SK-N-SH treated with all-trans-retinoic acid at 6 μM for 48 hours (cell line): ENCODE data around the gene CNTN4.

ENCODE experiments used
- ARNTL ChIP-seq: fragments of 450-650 bp; formaldehyde crosslinking; IDR thresholded peaks from 2 replicates; pipeline ENCODE4 v1.5.0; 2020; ENCODE audit warnings: low read depth, mild to moderate bottlenecking, moderate library complexity, borderline replicate concordance
- BACH2 ChIP-seq: fragments of 250-450 bp; sonication (Bioruptor Pico); IDR thresholded peaks from 2 replicates; pipeline ENCODE4 v1.9.0; 2021; ENCODE audit warnings: mild to moderate bottlenecking, borderline replicate concordance
- CREB5 ChIP-seq: fragments of 250-450 bp; sonication (Bioruptor Pico); IDR thresholded peaks from 2 replicates; pipeline ENCODE4 v1.5.1; 2020; ENCODE audit warnings: low read depth, mild to moderate bottlenecking, moderate library complexity
- CSRNP3 ChIP-seq: fragments of 250-450 bp; sonication (Bioruptor Pico); IDR thresholded peaks from 2 replicates; pipeline ENCODE4 v1.5.1; 2021; ENCODE audit warnings: mild to moderate bottlenecking, moderate library complexity
- ESRRG ChIP-seq: fragments of 250-450 bp; sonication (Bioruptor Pico); IDR thresholded peaks from 2 replicates; pipeline ENCODE4 v1.6.1; 2021; ENCODE audit warnings: mild to moderate bottlenecking
- GLIS3 ChIP-seq: fragments of 250-450 bp; sonication (Bioruptor Pico); IDR thresholded peaks from 2 replicates; pipeline ENCODE4 v1.5.0; 2020; ENCODE audit warnings: mild to moderate bottlenecking, moderate library complexity
- PATZ1 ChIP-seq: fragments of 250-450 bp; sonication (Bioruptor Pico); IDR thresholded peaks from 2 replicates; pipeline ENCODE4 v1.8.0; 2020; ENCODE audit warnings: mild to moderate bottlenecking, moderate library complexity, borderline replicate concordance
- POU6F1 ChIP-seq: fragments of 250-450 bp; sonication (Bioruptor Pico); IDR thresholded peaks from 2 replicates; pipeline ENCODE4 v1.8.0; 2021; ENCODE audit warnings: low read depth, mild to moderate bottlenecking, moderate library complexity, borderline replicate concordance
- TOX ChIP-seq: fragments of 250-450 bp; sonication (Bioruptor Pico); IDR thresholded peaks from 2 replicates; pipeline ENCODE4 v1.8.0; 2021; ENCODE audit warnings: mild to moderate bottlenecking, moderate library complexity, borderline replicate concordance
- ZC3H10 ChIP-seq: fragments of 250-450 bp; sonication (Bioruptor Pico); IDR thresholded peaks from 2 replicates; pipeline ENCODE4 v1.5.1; 2021; ENCODE audit warnings: mild to moderate bottlenecking, moderate library complexity
- ZFP3 ChIP-seq: fragments of 250-450 bp; sonication (Bioruptor Pico); IDR thresholded peaks from 2 replicates; pipeline ENCODE4 v1.5.0; 2020; ENCODE audit warnings: mild to moderate bottlenecking, moderate library complexity
- ZNF565 ChIP-seq: fragments of 450-650 bp; formaldehyde crosslinking; conservative IDR thresholded peaks from 2 replicates; pipeline ENCODE4 v1.5.0; 2020; ENCODE audit warnings: low read depth, mild to moderate bottlenecking, moderate library complexity
- ZNF70 ChIP-seq: fragments of 450-650 bp; formaldehyde crosslinking; IDR thresholded peaks from 2 replicates; pipeline ENCODE4 v1.5.0; 2020; ENCODE audit warnings: mild to moderate bottlenecking, moderate library complexity
- TF ChIP-seq, protein P1 (sequence below): fragments of 250-450 bp; sonication (Bioruptor Pico); IDR thresholded peaks from 2 replicates; pipeline ENCODE4 v1.5.0; 2020; ENCODE audit warnings: mild to moderate bottlenecking, moderate library complexity

DNA sequence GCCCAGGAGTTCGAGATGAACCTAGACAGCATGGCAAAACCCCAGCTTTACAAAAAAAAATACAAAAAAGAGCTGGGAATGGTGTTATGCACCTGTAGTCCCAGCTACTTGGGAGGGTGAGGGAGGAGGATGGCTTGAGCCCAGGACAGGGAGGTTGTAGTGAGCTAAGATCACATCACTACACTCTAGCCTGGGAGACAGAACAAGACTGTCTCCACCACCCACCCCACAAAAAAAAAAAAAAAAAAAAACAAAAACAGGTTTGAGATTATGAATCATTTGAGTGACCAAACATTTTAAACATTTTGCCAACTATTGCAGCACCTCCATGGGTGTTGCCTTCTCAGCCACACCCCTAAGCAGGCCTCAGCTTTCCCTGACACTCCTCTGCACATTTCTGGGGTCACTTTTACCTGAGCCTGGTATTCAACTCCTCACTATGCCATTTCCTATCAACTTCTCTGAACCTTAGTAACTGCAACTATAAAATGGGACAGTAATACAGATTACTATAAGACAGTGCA, 969.8 kb downstream of the CNTN4 start:
- TF ChIP-seq ARNTL (CRISPR knock-in tag) (no peak), PATZ1 (no peak), ZNF565 (CRISPR knock-in tag) (no peak), BACH2 (CRISPR knock-in tag) (no peak), CREB5 (CRISPR knock-in tag) (no peak), CSRNP3 (CRISPR knock-in tag) (no peak), ZNF70 (no peak), TOX (CRISPR knock-in tag) (no peak), ZFP3 (CRISPR knock-in tag) (no peak), ZC3H10 (CRISPR knock-in tag) (no peak), ESRRG (CRISPR knock-in tag) (no peak), POU6F1 (CRISPR knock-in tag) (no peak), GLIS3 (CRISPR knock-in tag) (no peak)
- TF ChIP-seq, protein P1, sequence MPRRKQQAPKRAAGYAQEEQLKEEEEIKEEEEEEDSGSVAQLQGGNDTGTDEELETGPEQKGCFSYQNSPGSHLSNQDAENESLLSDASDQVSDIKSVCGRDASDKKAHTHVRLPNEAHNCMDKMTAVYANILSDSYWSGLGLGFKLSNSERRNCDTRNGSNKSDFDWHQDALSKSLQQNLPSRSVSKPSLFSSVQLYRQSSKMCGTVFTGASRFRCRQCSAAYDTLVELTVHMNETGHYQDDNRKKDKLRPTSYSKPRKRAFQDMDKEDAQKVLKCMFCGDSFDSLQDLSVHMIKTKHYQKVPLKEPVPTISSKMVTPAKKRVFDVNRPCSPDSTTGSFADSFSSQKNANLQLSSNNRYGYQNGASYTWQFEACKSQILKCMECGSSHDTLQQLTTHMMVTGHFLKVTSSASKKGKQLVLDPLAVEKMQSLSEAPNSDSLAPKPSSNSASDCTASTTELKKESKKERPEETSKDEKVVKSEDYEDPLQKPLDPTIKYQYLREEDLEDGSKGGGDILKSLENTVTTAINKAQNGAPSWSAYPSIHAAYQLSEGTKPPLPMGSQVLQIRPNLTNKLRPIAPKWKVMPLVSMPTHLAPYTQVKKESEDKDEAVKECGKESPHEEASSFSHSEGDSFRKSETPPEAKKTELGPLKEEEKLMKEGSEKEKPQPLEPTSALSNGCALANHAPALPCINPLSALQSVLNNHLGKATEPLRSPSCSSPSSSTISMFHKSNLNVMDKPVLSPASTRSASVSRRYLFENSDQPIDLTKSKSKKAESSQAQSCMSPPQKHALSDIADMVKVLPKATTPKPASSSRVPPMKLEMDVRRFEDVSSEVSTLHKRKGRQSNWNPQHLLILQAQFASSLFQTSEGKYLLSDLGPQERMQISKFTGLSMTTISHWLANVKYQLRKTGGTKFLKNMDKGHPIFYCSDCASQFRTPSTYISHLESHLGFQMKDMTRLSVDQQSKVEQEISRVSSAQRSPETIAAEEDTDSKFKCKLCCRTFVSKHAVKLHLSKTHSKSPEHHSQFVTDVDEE (CRISPR knock-in tag) = no peak
